GM23338 (cell line): ENCODE measurements around the gene SOS1. TPM values are rescaled to one million over a fixed set of nuclear protein-coding genes. Genes with fewer than 3 reads are reported as not detected.

ENCODE experiments used
- ATAC-seq: fragments of 200-7000 bp; cut with Tn5 transposase; 3 replicates; pipeline ENCODE4 v1.9.1; 2020
- DNase-seq: peaks from one replicate; pipeline ENCODE4 v3.0.0-alpha.2; 2015; ENCODE audit warnings: low spot score
- H2AFZ ChIP-seq: fragments of 200-600 bp; sonication (generic); 2 replicates; pipeline ENCODE4 v1.8.0; 2016; ENCODE audit warnings: antibody characterized with exemption, mild to moderate bottlenecking, moderate library complexity
- H3F3A ChIP-seq: fragments of 200-600 bp; sonication (generic); replicated peaks from 2 replicates; pipeline ENCODE4 v1.8.0; 2017; ENCODE audit warnings: antibody characterized with exemption, mixed run types, low read depth
- H3K27ac ChIP-seq: fragments of 200-600 bp; sonication (generic); 2 replicates; pipeline ENCODE4 v1.6.1; 2016; ENCODE audit warnings: low read depth
- H3K27me3 ChIP-seq: fragments of 200-600 bp; sonication (generic); 2 replicates; pipeline ENCODE4 v1.8.0; 2016; ENCODE audit warnings: mild to moderate bottlenecking, mixed run types, moderate library complexity; ENCODE audit not compliant: insufficient read depth
- H3K36me3 ChIP-seq: fragments of 200-600 bp; sonication (generic); 2 replicates; pipeline ENCODE4 v1.8.0; 2016; ENCODE audit warnings: mild to moderate bottlenecking; ENCODE audit not compliant: insufficient read depth
- H3K4me1 ChIP-seq: fragments of 200-600 bp; sonication (generic); 2 replicates; pipeline ENCODE4 v1.8.0; 2016; ENCODE audit warnings: mild to moderate bottlenecking, moderate library complexity; ENCODE audit not compliant: insufficient read depth
- H3K4me2 ChIP-seq: fragments of 200-600 bp; sonication (generic); 2 replicates; pipeline ENCODE4 v1.7.1; 2017; ENCODE audit warnings: mixed run types
- H3K4me3 ChIP-seq: fragments of 200-600 bp; sonication (generic); 2 replicates; pipeline ENCODE4 v1.6.1; 2016; ENCODE audit warnings: mixed run types
- H3K79me2 ChIP-seq: fragments of 200-600 bp; sonication (generic); replicated peaks from 2 replicates; pipeline ENCODE4 v1.8.0; 2017; ENCODE audit warnings: mild to moderate bottlenecking; ENCODE audit not compliant: insufficient read depth
- H3K9me2 ChIP-seq: fragments of 200-600 bp; sonication (generic); 2 replicates; pipeline ENCODE4 v1.8.0; 2017; ENCODE audit not compliant: insufficient read depth
- H4K20me1 ChIP-seq: fragments of 200-600 bp; sonication (generic); replicated peaks from 2 replicates; pipeline ENCODE4 v1.8.0; 2017; ENCODE audit warnings: mild to moderate bottlenecking; ENCODE audit not compliant: insufficient read depth
- H3K27ac Mint-ChIP-seq: 2 replicates; pipeline ENCODE4 v1.8.0; 2020; ENCODE audit warnings: inconsistent platforms, mild to moderate bottlenecking, moderate library complexity, mixed read lengths
- H3K27me3 Mint-ChIP-seq: 3 replicates; pipeline ENCODE4 v1.8.0; 2022; ENCODE audit warnings: low read depth, mild to moderate bottlenecking, moderate library complexity, mixed read lengths, inconsistent platforms; ENCODE audit not compliant: insufficient read depth, poor library complexity
- H3K36me3 Mint-ChIP-seq: 3 replicates; pipeline ENCODE4 v1.8.0; 2021; ENCODE audit warnings: low read depth, mild to moderate bottlenecking, inconsistent platforms, moderate library complexity, mixed read lengths
- H3K4me1 Mint-ChIP-seq: 3 replicates; pipeline ENCODE4 v1.8.0; 2020; ENCODE audit warnings: mild to moderate bottlenecking, inconsistent platforms, mixed read lengths
- H3K4me3 Mint-ChIP-seq: 3 replicates; pipeline ENCODE4 v1.8.0; 2021; ENCODE audit warnings: moderate library complexity, mild to moderate bottlenecking, inconsistent platforms, mixed read lengths
- H3K9me3 Mint-ChIP-seq: 3 replicates; pipeline ENCODE4 v1.8.0; 2020; ENCODE audit warnings: moderate library complexity, mild to moderate bottlenecking, inconsistent platforms, mixed read lengths
- NANOG ChIP-seq: IDR thresholded peaks from 2 replicates; pipeline ENCODE4 v1.6.1; 2016; ENCODE audit warnings: antibody characterized with exemption, borderline replicate concordance
- polyA plus RNA-seq: library from polyadenylated mRNA; unstranded; fragments of >200 nt; fragmentation: Nextera tagmentation; extraction: Ambion mirVana; gene quantifications from 2 replicates; pipeline ENCODE4 v1.2.1, GENCODE V29; 2016
- total RNA-seq: library from RNA; depleted of rRNA; stranded (reverse); fragments of >200 nt; shearing (Covaris generic); gene quantifications from 2 replicates; pipeline ENCODE4 v1.2.3, GENCODE V29; 2014
- TF ChIP-seq, protein P1 (sequence below), 2 experiments: fragments of 200-600 bp in 1 of 2; sonication (generic) in 1 of 2; conservative IDR thresholded peaks; 2 replicates each; pipeline versions ENCODE4 v1.5.1 to v1.6.1; 2016 to 2017; ENCODE audit warnings: antibody characterized with exemption in 2 of 2, low read depth in 2 of 2, mild to moderate bottlenecking in 2 of 2, moderate library complexity in 1 of 2
- TF ChIP-seq, protein P2 (sequence below): IDR thresholded peaks from one replicate; pipeline ENCODE4 v1.6.1; 2018; ENCODE audit warnings: antibody characterized with exemption; ENCODE audit not compliant: unreplicated experiment
- TF ChIP-seq, protein P3 (sequence below): fragments of 250-450 bp; sonication (Bioruptor Pico); IDR thresholded peaks from 2 replicates; pipeline ENCODE4 v1.5.0; 2020; ENCODE audit warnings: mild to moderate bottlenecking, moderate library complexity

SOS1 gene
- total and polyA plus RNA-seq, 2 experiments from 2014 or later, result 13.4 to 21.9 TPM

DNA sequence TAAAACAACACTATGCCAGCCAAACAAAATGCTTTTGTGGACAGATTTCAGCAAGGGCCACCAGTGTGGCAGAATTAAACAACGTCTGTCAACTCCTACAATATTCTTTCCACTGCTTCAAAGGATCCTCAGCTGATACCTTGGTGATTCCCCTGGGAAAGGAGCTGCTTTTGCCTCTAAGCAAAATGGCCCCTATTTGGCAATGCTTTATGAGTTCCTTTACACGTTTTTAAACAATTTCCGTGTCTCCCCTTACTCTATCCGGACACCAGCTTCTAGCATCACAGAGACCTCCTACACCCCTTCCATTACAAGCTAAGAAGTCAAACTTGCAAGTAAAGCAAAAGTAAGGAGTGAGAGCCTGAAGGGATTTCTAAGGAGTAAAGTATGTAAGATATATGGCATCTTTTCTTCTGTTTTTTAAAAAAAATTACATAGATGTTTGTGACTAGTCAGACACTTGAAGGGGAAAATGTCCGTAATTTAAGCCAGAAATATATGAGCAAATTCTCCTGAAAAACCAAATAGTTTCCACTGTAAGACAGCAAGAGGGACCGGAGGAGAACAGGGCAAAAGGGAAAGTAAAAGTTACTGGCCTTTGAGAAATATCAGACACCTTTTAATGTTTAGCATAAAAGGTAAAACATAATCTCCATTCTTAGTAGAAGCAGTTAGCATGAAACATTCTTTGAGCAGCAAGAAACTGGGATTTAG lies 1.9 kb downstream of the SOS1 start:
- Histone ChIP-seq H2AFZ (no peak overlapping the region), H3K9me2 (no peaks in the 10 kb centered on the region), H3K27ac (no peak overlapping the region), H3K4me1 (peaks cover 27% of the 10 kb centered on the region), H3K79me2 (peaks cover 72% of the 10 kb centered on the region), H4K20me1 (peaks cover 33% of the 10 kb centered on the region), H3K36me3 (no peaks in the 10 kb centered on the region), H3F3A (peaks cover 18% of the 10 kb centered on the region), H3K27me3 (no peaks in the 10 kb centered on the region), H3K4me3 (peak overlapping the region; percentile 90), H3K4me2 (peak overlapping the region; percentile 79)
- ATAC-seq (no peak), DNase-seq (no peak)
- no peak overlapping the region; the same call in 1 of the 2 replicates for H3K27ac Mint-ChIP-seq
- H3K4me3 Mint-ChIP-seq, result peak overlapping the region; percentile 90
- peaks cover 33% of the 10 kb centered on the region for H3K36me3 Mint-ChIP-seq
- H3K9me3 Mint-ChIP-seq, result peaks cover 4% of the 10 kb centered on the region; the same call in 1 of the 3 replicates
- peaks cover 41% of the 10 kb centered on the region for H3K4me1 Mint-ChIP-seq
- TF ChIP-seq, protein P1, sequence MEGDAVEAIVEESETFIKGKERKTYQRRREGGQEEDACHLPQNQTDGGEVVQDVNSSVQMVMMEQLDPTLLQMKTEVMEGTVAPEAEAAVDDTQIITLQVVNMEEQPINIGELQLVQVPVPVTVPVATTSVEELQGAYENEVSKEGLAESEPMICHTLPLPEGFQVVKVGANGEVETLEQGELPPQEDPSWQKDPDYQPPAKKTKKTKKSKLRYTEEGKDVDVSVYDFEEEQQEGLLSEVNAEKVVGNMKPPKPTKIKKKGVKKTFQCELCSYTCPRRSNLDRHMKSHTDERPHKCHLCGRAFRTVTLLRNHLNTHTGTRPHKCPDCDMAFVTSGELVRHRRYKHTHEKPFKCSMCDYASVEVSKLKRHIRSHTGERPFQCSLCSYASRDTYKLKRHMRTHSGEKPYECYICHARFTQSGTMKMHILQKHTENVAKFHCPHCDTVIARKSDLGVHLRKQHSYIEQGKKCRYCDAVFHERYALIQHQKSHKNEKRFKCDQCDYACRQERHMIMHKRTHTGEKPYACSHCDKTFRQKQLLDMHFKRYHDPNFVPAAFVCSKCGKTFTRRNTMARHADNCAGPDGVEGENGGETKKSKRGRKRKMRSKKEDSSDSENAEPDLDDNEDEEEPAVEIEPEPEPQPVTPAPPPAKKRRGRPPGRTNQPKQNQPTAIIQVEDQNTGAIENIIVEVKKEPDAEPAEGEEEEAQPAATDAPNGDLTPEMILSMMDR (conservative IDR thresholded peaks at IDR 0.05; ENCODE audit: low read depth in 2 of 2), result no peak
- no peak for TF ChIP-seq NANOG
- TF ChIP-seq, protein P2, sequence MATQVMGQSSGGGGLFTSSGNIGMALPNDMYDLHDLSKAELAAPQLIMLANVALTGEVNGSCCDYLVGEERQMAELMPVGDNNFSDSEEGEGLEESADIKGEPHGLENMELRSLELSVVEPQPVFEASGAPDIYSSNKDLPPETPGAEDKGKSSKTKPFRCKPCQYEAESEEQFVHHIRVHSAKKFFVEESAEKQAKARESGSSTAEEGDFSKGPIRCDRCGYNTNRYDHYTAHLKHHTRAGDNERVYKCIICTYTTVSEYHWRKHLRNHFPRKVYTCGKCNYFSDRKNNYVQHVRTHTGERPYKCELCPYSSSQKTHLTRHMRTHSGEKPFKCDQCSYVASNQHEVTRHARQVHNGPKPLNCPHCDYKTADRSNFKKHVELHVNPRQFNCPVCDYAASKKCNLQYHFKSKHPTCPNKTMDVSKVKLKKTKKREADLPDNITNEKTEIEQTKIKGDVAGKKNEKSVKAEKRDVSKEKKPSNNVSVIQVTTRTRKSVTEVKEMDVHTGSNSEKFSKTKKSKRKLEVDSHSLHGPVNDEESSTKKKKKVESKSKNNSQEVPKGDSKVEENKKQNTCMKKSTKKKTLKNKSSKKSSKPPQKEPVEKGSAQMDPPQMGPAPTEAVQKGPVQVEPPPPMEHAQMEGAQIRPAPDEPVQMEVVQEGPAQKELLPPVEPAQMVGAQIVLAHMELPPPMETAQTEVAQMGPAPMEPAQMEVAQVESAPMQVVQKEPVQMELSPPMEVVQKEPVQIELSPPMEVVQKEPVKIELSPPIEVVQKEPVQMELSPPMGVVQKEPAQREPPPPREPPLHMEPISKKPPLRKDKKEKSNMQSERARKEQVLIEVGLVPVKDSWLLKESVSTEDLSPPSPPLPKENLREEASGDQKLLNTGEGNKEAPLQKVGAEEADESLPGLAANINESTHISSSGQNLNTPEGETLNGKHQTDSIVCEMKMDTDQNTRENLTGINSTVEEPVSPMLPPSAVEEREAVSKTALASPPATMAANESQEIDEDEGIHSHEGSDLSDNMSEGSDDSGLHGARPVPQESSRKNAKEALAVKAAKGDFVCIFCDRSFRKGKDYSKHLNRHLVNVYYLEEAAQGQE, result no peak
- peaks cover 8% of the 10 kb centered on the region for H3K27me3 Mint-ChIP-seq

DNA sequence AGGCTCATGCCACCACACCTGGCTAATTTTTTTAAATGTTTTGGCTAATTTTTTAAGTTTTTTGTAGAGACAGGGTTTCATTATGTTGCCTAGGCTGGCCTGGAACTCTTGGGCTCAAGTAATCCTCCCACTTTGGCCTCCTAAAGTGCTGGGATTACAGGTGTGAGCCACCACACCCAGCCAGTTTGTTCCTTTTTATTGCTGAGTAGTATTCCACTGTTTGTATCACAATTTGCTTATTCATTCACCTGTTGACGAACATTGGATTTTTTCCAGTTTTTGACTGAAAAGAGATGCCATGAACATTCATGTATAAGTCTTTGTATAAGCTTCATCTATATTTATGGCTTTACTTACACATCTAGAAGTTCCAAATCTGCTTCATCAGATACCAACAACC lies 5.3 kb downstream of the SOS1 start:
- H3K4me2 ChIP-seq, result no peak overlapping the region
- H3K27ac ChIP-seq, result no peak overlapping the region
- H3F3A ChIP-seq, result no peaks in the 10 kb centered on the region; the same call in 1 of the 2 replicates
- no peak overlapping the region for H2AFZ ChIP-seq
- Mint-ChIP-seq H3K9me3 (peaks cover 4% of the 10 kb centered on the region; the same call in 1 of the 3 replicates), H3K4me3 (no peak overlapping the region), H3K27ac (no peak overlapping the region), H3K4me1 (peaks cover 29% of the 10 kb centered on the region), H3K36me3 (peaks cover 46% of the 10 kb centered on the region), H3K27me3 (no peaks in the 10 kb centered on the region)
- no peaks in the 10 kb centered on the region for H3K36me3 ChIP-seq
- no peak for DNase-seq
- no peaks in the 10 kb centered on the region for H3K27me3 ChIP-seq
- peaks cover 44% of the 10 kb centered on the region for H4K20me1 ChIP-seq
- peaks cover 14% of the 10 kb centered on the region for H3K4me1 ChIP-seq
- peaks cover 96% of the 10 kb centered on the region for H3K79me2 ChIP-seq
- ATAC-seq, result no peak
- no peaks in the 10 kb centered on the region for H3K9me2 ChIP-seq
- H3K4me3 ChIP-seq, result no peak overlapping the region
- TF ChIP-seq, protein P3, sequence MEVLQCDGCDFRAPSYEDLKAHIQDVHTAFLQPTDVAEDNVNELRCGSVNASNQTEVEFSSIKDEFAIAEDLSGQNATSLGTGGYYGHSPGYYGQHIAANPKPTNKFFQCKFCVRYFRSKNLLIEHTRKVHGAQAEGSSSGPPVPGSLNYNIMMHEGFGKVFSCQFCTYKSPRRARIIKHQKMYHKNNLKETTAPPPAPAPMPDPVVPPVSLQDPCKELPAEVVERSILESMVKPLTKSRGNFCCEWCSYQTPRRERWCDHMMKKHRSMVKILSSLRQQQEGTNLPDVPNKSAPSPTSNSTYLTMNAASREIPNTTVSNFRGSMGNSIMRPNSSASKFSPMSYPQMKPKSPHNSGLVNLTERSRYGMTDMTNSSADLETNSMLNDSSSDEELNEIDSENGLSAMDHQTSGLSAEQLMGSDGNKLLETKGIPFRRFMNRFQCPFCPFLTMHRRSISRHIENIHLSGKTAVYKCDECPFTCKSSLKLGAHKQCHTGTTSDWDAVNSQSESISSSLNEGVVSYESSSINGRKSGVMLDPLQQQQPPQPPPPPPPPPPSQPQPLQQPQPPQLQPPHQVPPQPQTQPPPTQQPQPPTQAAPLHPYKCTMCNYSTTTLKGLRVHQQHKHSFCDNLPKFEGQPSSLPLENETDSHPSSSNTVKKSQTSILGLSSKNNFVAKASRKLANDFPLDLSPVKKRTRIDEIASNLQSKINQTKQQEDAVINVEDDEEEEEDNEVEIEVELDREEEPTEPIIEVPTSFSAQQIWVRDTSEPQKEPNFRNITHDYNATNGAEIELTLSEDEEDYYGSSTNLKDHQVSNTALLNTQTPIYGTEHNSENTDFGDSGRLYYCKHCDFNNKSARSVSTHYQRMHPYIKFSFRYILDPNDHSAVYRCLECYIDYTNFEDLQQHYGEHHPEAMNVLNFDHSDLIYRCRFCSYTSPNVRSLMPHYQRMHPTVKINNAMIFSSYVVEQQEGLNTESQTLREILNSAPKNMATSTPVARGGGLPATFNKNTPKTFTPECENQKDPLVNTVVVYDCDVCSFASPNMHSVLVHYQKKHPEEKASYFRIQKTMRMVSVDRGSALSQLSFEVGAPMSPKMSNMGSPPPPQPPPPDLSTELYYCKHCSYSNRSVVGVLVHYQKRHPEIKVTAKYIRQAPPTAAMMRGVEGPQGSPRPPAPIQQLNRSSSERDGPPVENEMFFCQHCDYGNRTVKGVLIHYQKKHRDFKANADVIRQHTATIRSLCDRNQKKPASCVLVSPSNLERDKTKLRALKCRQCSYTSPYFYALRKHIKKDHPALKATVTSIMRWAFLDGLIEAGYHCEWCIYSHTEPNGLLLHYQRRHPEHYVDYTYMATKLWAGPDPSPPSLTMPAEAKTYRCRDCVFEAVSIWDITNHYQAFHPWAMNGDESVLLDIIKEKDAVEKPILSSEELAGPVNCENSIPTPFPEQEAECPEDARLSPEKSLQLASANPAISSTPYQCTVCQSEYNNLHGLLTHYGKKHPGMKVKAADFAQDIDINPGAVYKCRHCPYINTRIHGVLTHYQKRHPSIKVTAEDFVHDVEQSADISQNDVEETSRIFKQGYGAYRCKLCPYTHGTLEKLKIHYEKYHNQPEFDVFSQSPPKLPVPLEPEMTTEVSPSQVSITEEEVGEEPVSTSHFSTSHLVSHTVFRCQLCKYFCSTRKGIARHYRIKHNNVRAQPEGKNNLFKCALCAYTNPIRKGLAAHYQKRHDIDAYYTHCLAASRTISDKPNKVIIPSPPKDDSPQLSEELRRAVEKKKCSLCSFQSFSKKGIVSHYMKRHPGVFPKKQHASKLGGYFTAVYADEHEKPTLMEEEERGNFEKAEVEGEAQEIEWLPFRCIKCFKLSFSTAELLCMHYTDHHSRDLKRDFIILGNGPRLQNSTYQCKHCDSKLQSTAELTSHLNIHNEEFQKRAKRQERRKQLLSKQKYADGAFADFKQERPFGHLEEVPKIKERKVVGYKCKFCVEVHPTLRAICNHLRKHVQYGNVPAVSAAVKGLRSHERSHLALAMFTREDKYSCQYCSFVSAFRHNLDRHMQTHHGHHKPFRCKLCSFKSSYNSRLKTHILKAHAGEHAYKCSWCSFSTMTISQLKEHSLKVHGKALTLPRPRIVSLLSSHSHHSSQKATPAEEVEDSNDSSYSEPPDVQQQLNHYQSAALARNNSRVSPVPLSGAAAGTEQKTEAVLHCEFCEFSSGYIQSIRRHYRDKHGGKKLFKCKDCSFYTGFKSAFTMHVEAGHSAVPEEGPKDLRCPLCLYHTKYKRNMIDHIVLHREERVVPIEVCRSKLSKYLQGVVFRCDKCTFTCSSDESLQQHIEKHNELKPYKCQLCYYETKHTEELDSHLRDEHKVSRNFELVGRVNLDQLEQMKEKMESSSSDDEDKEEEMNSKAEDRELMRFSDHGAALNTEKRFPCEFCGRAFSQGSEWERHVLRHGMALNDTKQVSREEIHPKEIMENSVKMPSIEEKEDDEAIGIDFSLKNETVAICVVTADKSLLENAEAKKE, result no peak
- TF ChIP-seq, protein P2, result no peak
